B cell (primary cell): ENCODE results near the gene SUCLG2. TPM values are rescaled to one million over a fixed set of nuclear protein-coding genes. Genes with fewer than 3 reads are reported as not detected.

Experiments used
- ATAC-seq: fragments of 200-7000 bp; cut with Tn5 transposase; one replicate; pipeline ENCODE4 v1.10.0; 2021; ENCODE audit warnings: low read depth, mild to moderate bottlenecking, moderate number of reproducible peaks, moderate library complexity
- CTCF ChIA-PET: fragments of 350-600 bp; sonication (Branson Sonifier 250); formaldehyde crosslinking; loops from one replicate; lab custom pipeline; 2021; ENCODE audit warnings: antibody characterized with exemption, inconsistent platforms; lab: Charles Lee
- POLR2A ChIA-PET: fragments of 350-600 bp; sonication (Branson Sonifier 250); formaldehyde crosslinking; loops from one replicate; lab custom pipeline; 2021; ENCODE audit warnings: antibody characterized with exemption; lab: Charles Lee
- DNase-seq: peaks from one replicate; pipeline ENCODE4 v3.0.0; 2013
- H2AFZ ChIP-seq: 2 replicates; pipeline ENCODE4 v1.6.1; 2012; ENCODE audit warnings: mild to moderate bottlenecking, low read depth, low read length; ENCODE audit not compliant: insufficient read depth, poor library complexity, severe bottlenecking
- H3K27ac ChIP-seq, 2 donors: 1 replicate in 1 of 2; 2 replicates in 1 of 2; pipeline ENCODE4 v1.5.1; 2012 to 2013; ENCODE audit warnings: low read length in 2 of 2, mild to moderate bottlenecking in 2 of 2, moderate library complexity in 1 of 2
- H3K27me3 ChIP-seq, 4 experiments: fragments of 200-600 bp in 1 of 4; sonication (generic) in 1 of 4; replicated peaks in 1 of 4; 1 replicate in 2 of 4; 2 replicates in 2 of 4; pipeline versions ENCODE4 v1.6.1 to v1.7.0; 2013 to 2016; ENCODE audit warnings: low read length in 3 of 4, mild to moderate bottlenecking in 2 of 4, mixed read lengths in 1 of 4, moderate library complexity in 1 of 4; ENCODE audit not compliant: insufficient read depth in 4 of 4, control insufficient read depth in 3 of 4; ENCODE audit errors: control extremely low read depth in 1 of 4
- H3K36me3 ChIP-seq, 2 experiments: replicated peaks in 1 of 2; 1 replicate in 1 of 2; 2 replicates in 1 of 2; pipeline versions ENCODE4 v1.6.1 to v1.7.1; 2013; ENCODE audit warnings: low read length in 1 of 2; ENCODE audit not compliant: insufficient read depth in 2 of 2, control insufficient read depth in 1 of 2; ENCODE audit errors: control extremely low read depth in 1 of 2, extremely low read depth in 1 of 2
- H3K4me1 ChIP-seq, 2 donors: fragments of 200-600 bp in 1 of 2; sonication (generic) in 1 of 2; 1 replicate in 1 of 2; 2 replicates in 1 of 2; pipeline versions ENCODE4 v1.5.1 to v1.6.1; 2013 to 2017; ENCODE audit warnings: low read length in 2 of 2; ENCODE audit not compliant: control insufficient read depth in 2 of 2, insufficient read depth in 2 of 2
- H3K4me2 ChIP-seq: replicated peaks from 2 replicates; pipeline ENCODE3; 2012; ENCODE audit warnings: mild to moderate bottlenecking, low read depth, low read length; ENCODE audit not compliant: poor library complexity, severe bottlenecking
- H3K4me3 ChIP-seq, 5 experiments: fragments of 200-600 bp in 1 of 5; sonication (generic) in 1 of 5; 1 replicate in 3 of 5; 2 replicates in 2 of 5; pipeline versions ENCODE4 v1.5.1 to v1.7.0; 2011 to 2016; ENCODE audit warnings: low read length in 4 of 5, mild to moderate bottlenecking in 4 of 5, low read depth in 2 of 5, control low read depth in 1 of 5, moderate library complexity in 1 of 5; ENCODE audit not compliant: insufficient read depth in 1 of 5; ENCODE audit errors: control extremely low read depth in 1 of 5, extremely low read depth in 1 of 5
- H3K79me2 ChIP-seq: fragments of 200-600 bp; sonication (generic); one replicate; pipeline ENCODE4 v1.6.0; 2016; ENCODE audit warnings: low read length; ENCODE audit not compliant: control insufficient read depth, insufficient read depth
- H3K9ac ChIP-seq: fragments of 200-600 bp; sonication (generic); 2 replicates; pipeline ENCODE4 v1.6.1; 2017; ENCODE audit warnings: mild to moderate bottlenecking, low read length, moderate library complexity
- H3K9me3 ChIP-seq, 3 donors: one replicate each; pipeline versions ENCODE4 v1.6.1 to v1.7.1; 2013; ENCODE audit warnings: low read length in 2 of 3; ENCODE audit not compliant: control insufficient read depth in 2 of 3, insufficient read depth in 1 of 3; ENCODE audit errors: control extremely low read depth in 1 of 3
- H4K20me1 ChIP-seq: 2 replicates; pipeline ENCODE4 v1.6.0; 2012; ENCODE audit warnings: mild to moderate bottlenecking, low read length; ENCODE audit not compliant: insufficient read depth, control insufficient read depth, poor library complexity, severe bottlenecking
- H3K27ac Mint-ChIP-seq: one replicate; pipeline ENCODE4 v1.8.0; 2021; ENCODE audit warnings: mixed read lengths
- H3K27me3 Mint-ChIP-seq: one replicate; pipeline ENCODE4 v1.8.0; 2021; ENCODE audit warnings: mixed read lengths
- H3K4me1 Mint-ChIP-seq: one replicate; pipeline ENCODE4 v1.8.0; 2021; ENCODE audit warnings: mixed read lengths
- H3K4me3 Mint-ChIP-seq: one replicate; pipeline ENCODE4 v1.8.0; 2021; ENCODE audit warnings: mixed read lengths
- H3K9me3 Mint-ChIP-seq: one replicate; pipeline ENCODE4 v1.8.0; 2022; ENCODE audit warnings: mixed read lengths; ENCODE audit not compliant: insufficient read depth
- EZH2 ChIP-seq: IDR thresholded peaks from 2 replicates; pipeline ENCODE4 v1.6.1; 2012; ENCODE audit warnings: borderline replicate concordance, low read depth, mild to moderate bottlenecking, moderate library complexity, low read length; ENCODE audit not compliant: insufficient read depth, poor library complexity, severe bottlenecking
- WGBS: methylation state at CpG from one replicate; pipeline ENCODE4 v1.1.5; 2013; ENCODE audit warnings: missing lambda C conversion rate; ENCODE audit not compliant: insufficient coverage; 5-methylcytosine and 5-hydroxymethylcytosine counted together
- intact Hi-C: fragments of 100-400 bp; cut with micrococcal nuclease; formaldehyde crosslinking; loops from one replicate; pipeline ENCODE4 v1.10.0; 2022
- polyA plus RNA-seq: library from polyadenylated mRNA; depleted of rRNA; stranded (reverse); fragments of >200 nt; gene quantifications from 2 replicates; pipeline ENCODE4 v1.2.3, GENCODE V29; 2012
- total RNA-seq, 2 donors: library from RNA; stranded (reverse); fragments of 120-200 nt in 1 of 2; gene quantifications; 1 replicate in 1 of 2; 2 replicates in 1 of 2; pipeline versions ENCODE4 v1.2.3 to v1.2.4, GENCODE V29; 2013 to 2022
- TF ChIP-seq, protein P1 (sequence below): fragments of 200-600 bp; IDR thresholded peaks from one replicate; pipeline ENCODE4 v1.8.0; 2022; ENCODE audit warnings: antibody characterized with exemption, mild to moderate bottlenecking

The SUCLG2 gene
- total and polyA plus RNA-seq, 2 donors (not counting 1 experiment from before 2014, with no cell fraction given), result 9.1 to 35.8 TPM

DNA sequence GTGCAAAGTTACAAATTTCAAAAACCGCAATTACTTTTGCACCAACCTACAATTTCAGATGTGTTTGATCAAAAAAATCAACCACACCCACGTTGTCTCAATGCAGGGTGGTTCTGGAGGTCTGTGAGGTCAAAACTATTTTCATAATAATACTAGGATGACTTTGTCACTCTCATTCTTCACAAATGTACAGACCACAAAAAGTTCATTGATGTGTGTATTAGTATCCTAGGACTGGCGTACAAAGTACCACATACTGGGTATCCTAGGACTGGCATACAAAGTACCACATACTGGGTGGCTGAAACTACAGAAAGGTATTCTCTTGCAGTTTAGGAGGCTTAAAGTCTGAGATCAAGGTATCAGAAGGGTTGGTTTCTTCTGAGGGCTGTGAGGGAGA lies 13.0 kb downstream of the SUCLG2 start:
- TF ChIP-seq EZH2, result no peak
- TF ChIP-seq, protein P1, sequence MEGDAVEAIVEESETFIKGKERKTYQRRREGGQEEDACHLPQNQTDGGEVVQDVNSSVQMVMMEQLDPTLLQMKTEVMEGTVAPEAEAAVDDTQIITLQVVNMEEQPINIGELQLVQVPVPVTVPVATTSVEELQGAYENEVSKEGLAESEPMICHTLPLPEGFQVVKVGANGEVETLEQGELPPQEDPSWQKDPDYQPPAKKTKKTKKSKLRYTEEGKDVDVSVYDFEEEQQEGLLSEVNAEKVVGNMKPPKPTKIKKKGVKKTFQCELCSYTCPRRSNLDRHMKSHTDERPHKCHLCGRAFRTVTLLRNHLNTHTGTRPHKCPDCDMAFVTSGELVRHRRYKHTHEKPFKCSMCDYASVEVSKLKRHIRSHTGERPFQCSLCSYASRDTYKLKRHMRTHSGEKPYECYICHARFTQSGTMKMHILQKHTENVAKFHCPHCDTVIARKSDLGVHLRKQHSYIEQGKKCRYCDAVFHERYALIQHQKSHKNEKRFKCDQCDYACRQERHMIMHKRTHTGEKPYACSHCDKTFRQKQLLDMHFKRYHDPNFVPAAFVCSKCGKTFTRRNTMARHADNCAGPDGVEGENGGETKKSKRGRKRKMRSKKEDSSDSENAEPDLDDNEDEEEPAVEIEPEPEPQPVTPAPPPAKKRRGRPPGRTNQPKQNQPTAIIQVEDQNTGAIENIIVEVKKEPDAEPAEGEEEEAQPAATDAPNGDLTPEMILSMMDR, result no peak
- peaks cover 89% of the 10 kb centered on the region for H3K79me2 ChIP-seq
- no peak overlapping the region for H2AFZ ChIP-seq
- no peak overlapping the region for H3K27ac ChIP-seq
- no peak for DNase-seq
- no CpG with 5 or more reads among the region's 3 CpGs for WGBS
- H3K27ac Mint-ChIP-seq, result no peak overlapping the region
- no peak overlapping the region for H3K9ac ChIP-seq
- ATAC-seq, result no peak
- H3K4me3 ChIP-seq, result no peak overlapping the region
- POLR2A ChIA-PET, result no interaction called here
- no peak overlapping the region for H3K4me3 Mint-ChIP-seq
- peaks cover 42% of the 10 kb centered on the region for H4K20me1 ChIP-seq
- no peaks in the 10 kb centered on the region for H3K27me3 ChIP-seq
- no peaks in the 10 kb centered on the region for H3K4me1 ChIP-seq
- H3K27me3 Mint-ChIP-seq, result no peaks in the 10 kb centered on the region
- intact Hi-C loops, result no loop called here
- no peaks in the 10 kb centered on the region for H3K9me3 ChIP-seq
- peaks cover 0 to 1% of the 10 kb centered on the region in 2 experiments for H3K36me3 ChIP-seq
- H3K4me1 Mint-ChIP-seq, result peaks cover 22% of the 10 kb centered on the region
- CTCF ChIA-PET, result no interaction called here
- H3K9me3 Mint-ChIP-seq, result no peaks in the 10 kb centered on the region
- H3K4me2 ChIP-seq, result no peak overlapping the region

DNA sequence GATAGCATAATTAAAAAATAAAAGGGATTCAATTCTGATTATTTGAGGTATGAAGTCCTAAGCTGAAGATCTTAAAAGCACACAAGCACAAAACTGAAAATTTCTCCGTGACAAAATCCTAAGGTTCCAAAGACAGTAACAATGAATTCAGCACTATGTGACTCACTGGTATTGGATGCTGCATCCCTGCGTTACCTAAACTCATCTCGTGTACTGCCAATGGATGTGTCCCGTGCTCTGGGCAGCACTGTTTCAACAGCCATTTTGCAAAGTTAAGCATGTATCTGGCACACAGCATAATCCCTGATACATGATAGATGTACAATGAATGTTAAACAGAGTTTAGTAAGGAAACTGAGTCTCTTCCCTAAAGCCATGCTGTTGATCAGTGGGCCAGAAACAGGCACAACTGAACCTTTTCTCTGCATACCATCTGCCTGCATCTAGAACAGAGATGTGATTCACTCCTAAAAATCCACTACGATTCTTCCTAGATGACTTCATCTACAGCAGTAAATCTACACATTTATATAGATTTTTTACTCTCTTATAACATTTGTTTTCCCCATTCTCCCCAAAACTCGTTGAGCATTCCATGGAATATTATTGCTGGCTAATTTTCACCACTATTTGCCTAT lies 14.3 kb downstream of the SUCLG2 start:
- no peaks in the 10 kb centered on the region for H3K9me3 Mint-ChIP-seq
- no peak overlapping the region for H3K27ac ChIP-seq
- H3K4me3 Mint-ChIP-seq, result no peak overlapping the region
- peaks cover 42% of the 10 kb centered on the region for H4K20me1 ChIP-seq
- H3K79me2 ChIP-seq, result peaks cover 91% of the 10 kb centered on the region
- no peak for DNase-seq
- ATAC-seq, result no peak
- POLR2A ChIA-PET, result no interaction called here
- peaks cover 26% of the 10 kb centered on the region for H3K4me1 Mint-ChIP-seq
- H3K27me3 Mint-ChIP-seq, result no peaks in the 10 kb centered on the region
- no peaks in the 10 kb centered on the region for H3K9me3 ChIP-seq
- H3K27ac Mint-ChIP-seq, result no peak overlapping the region
- TF ChIP-seq, protein P1, result no peak
- no peak for TF ChIP-seq EZH2
- CTCF ChIA-PET, result no interaction called here
- H3K36me3 ChIP-seq, result peaks cover 0 to 1% of the 10 kb centered on the region in 2 experiments
- no peak overlapping the region for H3K4me3 ChIP-seq
- H3K9ac ChIP-seq, result no peak overlapping the region
- intact Hi-C loops, result no loop called here
- H2AFZ ChIP-seq, result no peak overlapping the region
- H3K4me2 ChIP-seq, result no peak overlapping the region
- WGBS, result 97% methylated on average over 6 of the region's 6 CpGs
- no peaks in the 10 kb centered on the region for H3K27me3 ChIP-seq
- H3K4me1 ChIP-seq, result no peaks in the 10 kb centered on the region
